HG02610 (cell line): ENCODE measurements around the gene IRAG1.

Experiments used
- ATAC-seq: cut with Tn5 transposase; IDR thresholded peaks from one replicate; pipeline ENCODE4 v1.9.1; 2021; ENCODE audit warnings: mild to moderate bottlenecking, moderate library complexity; ENCODE audit not compliant: unreplicated experiment

IRAG1 gene

DNA sequence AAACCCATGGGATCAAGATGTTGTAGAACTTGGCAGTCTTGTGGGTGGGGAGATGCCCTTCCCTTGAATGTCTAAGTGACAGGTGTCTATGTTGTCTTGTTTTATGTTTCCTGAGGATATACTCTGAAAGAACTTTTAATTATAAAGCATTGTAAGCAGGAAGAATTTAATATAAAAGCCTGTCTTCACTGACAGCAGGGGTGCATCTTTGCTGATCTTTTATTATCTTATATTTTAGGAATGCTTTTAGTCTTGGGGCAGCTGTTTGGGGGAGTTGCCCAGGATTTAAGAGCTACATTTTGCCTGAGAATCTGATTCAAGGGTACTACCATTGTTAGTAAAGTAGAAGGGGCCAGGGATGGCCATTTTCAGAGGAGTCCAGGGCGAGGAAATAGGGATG is 43.4 kb downstream of the IRAG1 start:
- ATAC-seq: no peak

DNA sequence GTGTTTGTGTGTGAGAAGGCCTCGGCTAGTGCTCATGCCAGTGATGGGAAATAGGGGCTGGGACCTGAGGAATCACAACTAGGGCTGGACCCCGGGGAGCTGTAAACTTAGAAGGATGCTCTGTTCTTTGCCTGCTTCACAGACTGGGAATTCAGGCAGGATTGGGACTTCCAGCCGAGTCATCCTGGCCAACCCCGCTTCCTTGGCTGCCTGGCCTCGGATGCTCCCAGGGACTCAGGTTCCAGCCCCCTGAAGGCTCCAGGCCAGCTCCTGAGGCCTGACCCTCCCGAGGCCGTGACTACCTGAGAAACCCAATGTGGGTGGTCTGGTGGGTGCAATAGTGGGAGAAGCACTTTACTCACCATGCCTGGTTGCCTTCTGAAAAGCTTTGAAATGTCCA is 44.7 kb downstream of the IRAG1 start:
- ATAC-seq: no peak

DNA sequence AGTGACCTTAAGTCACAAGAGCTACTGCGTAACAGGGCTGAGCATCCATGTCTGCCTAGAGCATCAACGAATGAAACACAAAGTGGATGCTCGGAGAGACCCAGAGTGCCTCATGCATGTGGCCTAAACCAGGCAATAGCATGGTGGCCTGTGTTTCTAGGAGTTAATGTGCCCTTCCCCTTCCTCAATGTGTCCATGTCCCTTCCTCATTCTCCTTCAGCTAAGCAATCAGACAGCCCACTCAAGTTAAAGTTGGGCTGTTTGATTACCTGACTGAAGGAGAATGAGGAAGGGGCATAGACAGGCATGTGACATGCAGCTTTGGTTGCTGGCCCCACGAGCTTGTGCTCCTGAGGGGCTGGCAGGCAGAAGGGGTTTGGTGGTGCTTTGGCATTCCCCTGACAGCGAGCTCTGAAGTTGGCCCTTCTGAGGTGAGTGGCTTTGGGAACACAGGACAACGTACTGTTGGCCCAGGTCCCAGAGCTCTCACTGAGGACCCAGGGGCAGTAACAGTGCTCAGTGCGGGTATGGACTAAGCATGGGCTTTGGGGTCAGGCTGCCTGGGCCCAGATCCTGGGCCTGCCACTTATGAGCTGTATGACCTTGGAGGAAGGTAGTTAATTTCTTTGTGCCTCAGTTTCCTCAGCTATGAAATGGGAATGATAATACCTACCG is 46.7 kb downstream of the IRAG1 start:
- ATAC-seq: no peak

DNA sequence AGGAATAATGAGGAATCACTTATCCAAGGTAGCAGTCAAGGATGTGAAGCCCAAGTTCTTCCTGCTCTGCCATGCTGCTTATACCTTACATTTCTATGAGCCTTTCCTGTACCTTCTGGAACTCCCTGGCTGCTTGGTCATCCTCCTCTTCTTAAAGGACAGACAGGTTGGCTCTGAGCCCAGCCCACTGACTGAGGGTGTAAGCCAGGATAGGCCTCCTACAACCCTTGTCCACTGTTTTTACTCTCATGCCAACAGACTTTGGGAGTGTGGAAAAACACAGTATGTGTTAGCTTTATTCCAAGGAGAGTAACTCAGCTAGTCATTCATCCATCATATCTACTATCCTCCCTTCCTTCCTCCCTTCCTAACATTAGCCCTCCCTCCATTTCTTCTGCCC is 47.5 kb downstream of the IRAG1 start:
- no peak for ATAC-seq

DNA sequence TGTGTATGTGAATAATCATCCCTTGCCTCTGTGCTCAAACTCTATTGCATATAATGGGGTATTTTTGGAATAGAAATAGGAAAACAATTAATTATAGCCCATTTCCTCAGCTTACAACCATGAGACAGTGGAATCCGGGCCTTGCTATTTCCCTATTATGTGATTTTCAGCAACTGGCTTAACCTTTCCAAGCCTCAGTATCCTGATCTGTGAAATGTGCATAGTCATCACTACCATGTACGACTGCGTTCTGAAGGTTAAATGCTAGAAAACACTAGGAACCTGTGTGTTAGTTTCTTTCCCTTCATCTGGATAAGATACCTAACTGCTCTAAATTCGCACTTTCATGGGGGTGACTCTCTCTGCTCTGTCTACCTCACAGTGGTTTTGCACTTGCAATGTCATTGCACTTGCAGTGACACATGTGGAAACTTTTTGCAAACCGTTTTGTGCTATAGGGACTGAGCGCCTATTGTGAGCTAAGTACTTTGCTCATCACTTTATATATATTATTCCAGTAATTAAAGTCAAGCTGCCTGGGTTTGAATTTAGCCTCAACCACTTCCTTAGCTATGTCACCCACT is 48.3 kb downstream of the IRAG1 start:
- no peak for ATAC-seq
